ENCODE data around the gene UBE2I.

The UBE2I gene

GRCh38 chr16:1333149-1333812, 23.8 kb downstream of the UBE2I start, which contains the start of gene BAIAP3:
TSS of gene BAIAP3 (plus strand) at chr16:1333645. CDS start at chr16:1338550, 4,905 bp downstream.
- no peak within 1 kb of the TSS for H3K4me3 ChIP-seq (ENCODE audit: insufficient read depth, low read length, poor library complexity, severe bottlenecking)
- TF ChIP-seq EZH2phosphoT487 (conservative IDR thresholded peaks at IDR 0.05; ENCODE audit: low read length) (no peak), CTCF (IDR thresholded peaks at IDR 0.05; ENCODE audit: insufficient read depth, low read length, poor library complexity, severe bottlenecking) (no peak)
- H3F3A ChIP-seq (ENCODE audit: insufficient read depth): no peaks in the 10 kb centered on the region
- H3K27ac ChIP-seq (ENCODE audit: low read depth, low read length): no peak within 1 kb of the TSS
- H3K9me3 ChIP-seq (ENCODE audit: insufficient read depth, low read length): no peaks in the 10 kb centered on the region
- no peaks in the 10 kb centered on the region for H3K9me2 ChIP-seq (replicated peaks; ENCODE audit: insufficient read depth, low read length)
- no peak within 1 kb of the TSS for H2AFZ ChIP-seq (ENCODE audit: low read depth, low read length, severe bottlenecking)
- no peak within 1 kb of the TSS for H3K4me2 ChIP-seq (ENCODE audit: low read depth, low read length, poor library complexity, severe bottlenecking)
- no peak within 1 kb of the TSS for H3K9ac ChIP-seq (ENCODE audit: low read length)
- H3K79me2 ChIP-seq (ENCODE audit: insufficient read depth, low read length): no peaks in the 10 kb centered on the region
- H3K36me3 ChIP-seq (ENCODE audit: low read length): no peaks in the 10 kb centered on the region
- H3K27me3 ChIP-seq (ENCODE audit: low read length): no peaks in the 10 kb centered on the region
- no peaks in the 10 kb centered on the region for H4K20me1 ChIP-seq (ENCODE audit: low read depth, low read length)

GRCh38 chr16:1333854-1334700, 24.6 kb downstream of the UBE2I start:
- H3K79me2 ChIP-seq (ENCODE audit: insufficient read depth, low read length): no peaks in the 10 kb centered on the region
- H4K20me1 ChIP-seq (ENCODE audit: low read depth, low read length): no peaks in the 10 kb centered on the region
- H3K27ac ChIP-seq (ENCODE audit: low read depth, low read length): no peak overlapping the region
- H3K36me3 ChIP-seq (ENCODE audit: low read length): no peaks in the 10 kb centered on the region
- no peak overlapping the region for H3K9ac ChIP-seq (ENCODE audit: low read length)
- no peak overlapping the region for H2AFZ ChIP-seq (ENCODE audit: low read depth, low read length, severe bottlenecking)
- no peaks in the 10 kb centered on the region for H3K9me3 ChIP-seq (ENCODE audit: insufficient read depth, low read length)
- no peak overlapping the region for H3K4me3 ChIP-seq (ENCODE audit: insufficient read depth, low read length, poor library complexity, severe bottlenecking)
- H3K27me3 ChIP-seq (ENCODE audit: low read length): no peaks in the 10 kb centered on the region
- no peak overlapping the region for H3K4me2 ChIP-seq (ENCODE audit: low read depth, low read length, poor library complexity, severe bottlenecking)
- no peaks in the 10 kb centered on the region for H3K9me2 ChIP-seq (replicated peaks; ENCODE audit: insufficient read depth, low read length)
- H3F3A ChIP-seq (ENCODE audit: insufficient read depth): no peaks in the 10 kb centered on the region
- TF ChIP-seq CTCF (IDR thresholded peaks at IDR 0.05; ENCODE audit: insufficient read depth, low read length, poor library complexity, severe bottlenecking): no peak
- no peak for TF ChIP-seq EZH2phosphoT487 (conservative IDR thresholded peaks at IDR 0.05; ENCODE audit: low read length)

GRCh38 chr16:1334739-1335138, 25.3 kb downstream of the UBE2I start:
- Histone ChIP-seq H3K9me3 (ENCODE audit: insufficient read depth, low read length) (no peaks in the 10 kb centered on the region), H3K27me3 (ENCODE audit: low read length) (no peaks in the 10 kb centered on the region), H3K4me3 (ENCODE audit: insufficient read depth, low read length, poor library complexity, severe bottlenecking) (no peak overlapping the region), H4K20me1 (ENCODE audit: low read depth, low read length) (no peaks in the 10 kb centered on the region), H2AFZ (ENCODE audit: low read depth, low read length, severe bottlenecking) (no peak overlapping the region), H3K36me3 (ENCODE audit: low read length) (no peaks in the 10 kb centered on the region), H3K9me2 (replicated peaks; ENCODE audit: insufficient read depth, low read length) (no peaks in the 10 kb centered on the region), H3K27ac (ENCODE audit: low read depth, low read length) (no peak overlapping the region), H3K9ac (ENCODE audit: low read length) (no peak overlapping the region), H3K79me2 (ENCODE audit: insufficient read depth, low read length) (no peaks in the 10 kb centered on the region), H3K4me2 (ENCODE audit: low read depth, low read length, poor library complexity, severe bottlenecking) (no peak overlapping the region), H3F3A (ENCODE audit: insufficient read depth) (no peaks in the 10 kb centered on the region)
- TF ChIP-seq EZH2phosphoT487 (conservative IDR thresholded peaks at IDR 0.05; ENCODE audit: low read length) (no peak), CTCF (IDR thresholded peaks at IDR 0.05; ENCODE audit: insufficient read depth, low read length, poor library complexity, severe bottlenecking) (no peak)

Data from SU-DHL-6 (cell line).